ENCODE results near the gene SLIT1.
"Not testable (repeated sequence)": the region's sequence is repeated elsewhere in the genome, so short reads cannot be mapped to it uniquely, and the experiment has no call there.

The SLIT1 gene

DNA sequence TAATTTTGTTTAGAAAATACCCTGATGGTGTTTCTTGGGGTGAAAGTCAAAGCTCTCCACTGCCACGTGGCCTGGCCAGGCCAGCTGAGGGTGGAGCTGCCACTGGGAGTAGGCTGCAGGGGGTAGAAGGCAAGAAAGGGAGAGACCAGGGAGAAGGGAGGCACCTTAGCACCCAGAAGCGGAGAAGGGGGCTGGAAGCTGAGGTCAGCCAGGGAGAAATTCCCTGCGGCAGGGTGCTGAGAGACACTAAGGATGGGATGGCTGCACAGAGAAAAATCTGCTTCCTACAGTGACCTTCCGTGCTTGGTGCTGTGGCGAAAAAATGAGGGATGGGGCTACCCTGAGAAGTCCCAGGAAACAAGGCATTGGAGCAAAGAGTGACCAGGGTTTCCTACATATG, 143.7 kb downstream of the SLIT1 start:
- no peak for DNase-seq (ENCODE audit: low read depth)

DNA sequence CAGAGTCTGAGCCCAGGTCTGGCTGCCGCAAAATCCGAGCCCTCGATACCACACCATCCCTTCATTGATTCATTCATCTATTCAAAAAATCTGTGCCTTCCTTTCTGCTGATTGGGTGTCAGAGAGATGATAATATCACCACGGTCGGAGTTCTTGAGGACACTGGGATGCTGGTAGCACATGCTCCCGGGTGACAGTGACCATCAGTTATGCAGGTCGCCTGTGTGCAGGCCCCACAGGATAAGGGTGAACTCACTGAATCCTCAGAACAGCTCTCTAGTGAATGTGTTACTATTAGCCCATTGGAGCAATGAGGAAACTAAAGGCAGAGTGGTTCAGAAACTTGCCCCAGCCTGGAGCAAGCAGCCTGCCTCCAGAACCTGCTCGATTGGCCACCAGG, 145.1 kb downstream of the SLIT1 start:
- no peak for DNase-seq (ENCODE audit: low read depth)

DNA sequence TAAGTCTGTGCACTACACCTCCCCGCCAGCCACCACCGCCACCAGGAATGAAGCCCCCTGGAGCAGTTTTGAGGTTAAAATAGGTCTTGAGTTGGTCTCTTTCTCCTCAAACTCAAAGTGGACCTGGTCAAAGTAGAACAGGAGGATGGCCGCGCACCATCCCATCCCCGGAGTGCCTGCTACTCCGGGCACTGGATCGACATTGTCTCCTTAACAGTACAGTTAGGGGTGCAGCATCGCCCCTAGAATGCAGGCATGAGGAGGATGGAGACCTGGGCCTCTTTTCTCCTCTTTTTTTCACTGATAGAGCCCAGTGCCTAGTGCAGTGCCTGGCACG, 145.5 kb downstream of the SLIT1 start:
- DNase-seq (ENCODE audit: low read depth): no peak

DNA sequence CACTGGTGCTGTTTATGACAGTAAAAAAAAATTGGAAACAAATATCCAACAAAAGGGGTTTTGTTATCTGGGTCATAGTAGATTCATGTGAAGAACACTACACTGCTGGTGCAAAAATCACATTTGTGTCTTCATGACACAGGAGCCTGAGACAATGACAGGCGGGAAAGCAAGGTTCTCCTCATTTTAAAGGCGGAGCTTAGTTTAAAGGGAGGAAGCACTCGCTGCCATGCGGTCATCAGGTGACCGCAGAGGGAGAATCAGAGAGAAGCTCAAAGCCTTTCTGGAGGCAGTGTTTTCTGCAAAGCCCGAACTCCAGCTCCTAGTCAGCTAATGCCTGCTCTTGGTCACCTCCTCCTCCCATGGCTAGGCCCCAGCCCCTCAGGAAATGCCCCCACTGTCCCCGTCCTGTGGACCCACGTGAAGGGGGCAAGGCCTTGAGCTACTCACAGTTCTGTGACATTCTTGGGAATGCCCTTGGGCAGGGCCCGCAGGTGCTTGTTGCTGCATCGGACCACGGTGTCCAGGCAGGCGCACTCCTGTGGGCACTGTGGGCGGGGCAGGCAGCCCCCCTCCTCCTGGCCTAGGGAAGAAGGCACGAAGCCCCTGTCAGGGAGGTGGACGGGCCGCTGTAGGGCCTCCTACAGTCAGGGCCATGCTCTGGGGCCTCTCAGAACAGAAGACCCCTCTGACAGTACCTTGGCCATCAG, 146.1 kb downstream of the SLIT1 start:
- no peak for DNase-seq (ENCODE audit: low read depth)

DNA sequence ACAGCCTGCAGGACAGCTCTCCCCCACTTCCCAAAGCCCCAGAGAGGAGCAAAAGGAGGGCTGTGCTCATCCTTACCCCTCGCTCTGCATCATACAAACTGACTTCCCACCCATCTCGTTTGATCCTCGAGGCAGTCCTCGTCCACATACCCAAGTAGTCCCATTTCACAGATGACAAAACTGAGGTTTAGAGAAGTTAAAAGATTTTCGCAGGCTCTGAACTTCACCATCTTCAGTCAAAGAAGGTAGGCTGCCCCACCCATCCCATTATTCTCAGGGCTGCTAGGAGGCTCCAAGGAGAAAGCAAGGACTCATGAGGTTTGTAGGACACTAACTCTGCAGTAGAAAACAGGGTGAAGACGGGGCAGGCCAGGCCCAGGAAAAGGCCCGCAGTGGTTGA, 147.1 kb downstream of the SLIT1 start:
- no peak for DNase-seq (ENCODE audit: low read depth)

DNA sequence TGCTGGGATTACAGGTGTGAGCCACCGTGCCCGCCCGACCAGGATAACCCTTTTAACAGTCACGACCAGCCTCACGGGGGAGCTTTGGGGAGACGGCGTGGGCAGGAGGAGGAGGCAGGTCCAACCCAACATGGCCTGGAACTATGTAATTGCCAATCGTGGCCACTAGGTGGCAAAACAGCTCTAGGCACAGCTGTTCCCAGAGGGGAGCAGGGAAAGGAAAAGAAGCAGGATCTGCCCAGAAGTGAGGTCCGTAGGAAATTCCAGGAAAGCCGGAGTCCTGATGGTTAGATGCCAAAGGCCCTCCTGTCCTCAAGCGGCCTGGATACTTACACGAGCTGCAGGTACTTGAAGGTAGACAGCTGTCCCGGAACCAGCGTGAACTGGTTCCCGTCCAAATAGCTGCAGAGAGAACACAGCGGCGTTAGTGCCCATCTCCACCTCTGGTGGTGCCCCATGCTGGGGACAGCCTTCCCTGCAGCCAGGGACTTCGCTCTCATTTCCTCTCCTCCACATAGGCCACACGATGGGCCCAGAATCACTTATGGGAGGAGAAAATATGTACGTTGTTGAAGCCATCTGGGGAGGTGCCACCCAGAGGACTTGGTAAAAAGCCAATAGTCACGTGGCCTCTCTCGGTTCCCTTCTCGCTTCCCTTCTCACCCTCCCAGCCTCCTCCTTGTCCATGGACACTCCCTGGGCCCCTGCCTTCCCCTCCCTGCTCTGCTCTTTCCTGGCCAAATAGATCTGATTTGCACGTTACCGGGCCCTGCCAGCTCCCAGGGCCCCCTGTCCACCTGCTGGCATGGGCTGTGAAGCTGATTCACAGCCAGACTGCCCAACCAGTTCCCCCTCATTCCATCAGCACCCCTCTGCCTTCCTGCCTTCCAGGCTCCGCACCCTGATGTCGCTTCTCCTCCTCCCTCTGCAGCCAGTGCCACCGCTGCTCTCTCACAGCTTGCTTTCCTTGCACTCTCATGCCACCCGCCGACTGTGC, 148.1 kb downstream of the SLIT1 start:
- DNase-seq (ENCODE audit: low read depth): peak; percentile 52

DNA sequence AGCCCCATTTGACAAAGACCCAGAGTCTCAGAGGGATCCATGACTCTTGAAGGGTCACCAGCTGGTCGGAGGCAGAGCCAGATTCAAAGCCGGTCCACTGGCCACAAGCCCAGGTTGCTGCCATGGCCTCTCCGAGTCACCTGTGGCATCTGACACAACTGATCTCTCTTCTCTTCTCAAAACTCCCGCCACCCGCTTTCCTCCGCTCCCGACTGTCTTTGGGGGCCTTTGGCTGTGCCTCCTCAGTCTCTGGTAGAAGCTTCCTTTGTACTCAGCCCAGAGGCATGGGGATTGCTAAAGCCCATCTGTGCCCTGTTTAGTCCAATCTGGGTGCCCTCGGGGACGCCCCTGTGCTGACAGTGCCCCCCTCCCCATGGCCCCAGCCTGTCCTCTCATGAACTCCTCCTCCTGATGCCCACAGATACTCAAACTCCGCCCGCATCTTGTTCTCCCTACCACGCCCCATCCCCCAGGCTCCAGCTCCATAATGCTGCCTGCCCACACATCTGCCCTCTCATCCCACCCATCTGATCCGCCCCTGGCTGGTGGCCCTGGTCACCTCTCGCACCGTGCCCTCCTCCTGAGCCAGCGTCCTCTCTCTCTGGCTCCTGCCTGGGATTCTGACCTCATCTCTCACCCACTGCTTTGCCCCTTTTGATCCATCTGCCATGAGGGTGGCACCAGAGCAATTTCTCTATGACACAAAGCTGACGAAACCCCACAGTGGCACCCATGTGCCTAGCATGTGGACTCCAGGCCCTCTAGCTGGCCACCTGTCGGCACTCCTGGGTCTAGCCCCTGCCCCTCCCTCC, 150.6 kb downstream of the SLIT1 start:
- no peak for DNase-seq (ENCODE audit: low read depth)

DNA sequence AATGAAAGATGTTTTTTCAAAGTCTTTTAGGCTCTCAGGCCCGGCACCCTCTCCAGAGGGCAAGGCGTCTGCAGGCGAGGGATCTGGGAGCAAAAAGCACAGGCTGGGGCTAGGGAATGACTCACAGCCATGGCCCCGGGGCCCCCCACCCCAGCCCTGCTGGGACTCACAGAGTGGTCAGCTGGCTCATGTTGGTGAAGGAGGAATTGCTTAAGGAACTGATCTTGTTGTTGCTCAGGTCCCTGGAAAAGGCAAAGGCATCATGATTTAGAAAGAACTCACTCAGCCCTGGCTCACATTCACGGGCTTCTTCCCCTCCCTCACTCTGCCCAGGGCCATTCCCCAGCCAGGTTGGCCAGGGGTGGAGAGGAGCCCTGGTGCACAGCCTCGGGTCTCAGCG, 151.5 kb downstream of the SLIT1 start:
- no peak for DNase-seq (ENCODE audit: low read depth)

DNA sequence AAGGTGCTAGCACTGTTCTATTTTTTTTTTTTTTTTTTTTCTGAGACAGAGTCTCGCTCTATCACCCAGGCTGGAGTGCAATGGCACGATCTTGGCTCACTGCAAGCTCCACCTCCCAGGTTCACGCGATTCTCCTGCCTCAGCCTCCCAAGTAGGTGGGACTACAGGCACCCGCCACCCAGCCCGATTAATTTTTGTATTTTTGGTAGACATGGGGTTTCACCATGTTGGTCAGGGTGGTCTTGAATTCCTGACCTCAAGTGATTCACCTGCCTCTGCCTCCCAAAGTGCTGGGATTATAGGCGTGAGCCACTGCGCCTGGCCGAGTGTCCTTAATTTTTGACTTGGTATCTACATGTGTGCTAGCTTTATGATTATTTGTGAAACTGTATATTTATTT, 151.9 kb downstream of the SLIT1 start:
- not testable (repeated sequence) for DNase-seq (ENCODE audit: low read depth)

DNA sequence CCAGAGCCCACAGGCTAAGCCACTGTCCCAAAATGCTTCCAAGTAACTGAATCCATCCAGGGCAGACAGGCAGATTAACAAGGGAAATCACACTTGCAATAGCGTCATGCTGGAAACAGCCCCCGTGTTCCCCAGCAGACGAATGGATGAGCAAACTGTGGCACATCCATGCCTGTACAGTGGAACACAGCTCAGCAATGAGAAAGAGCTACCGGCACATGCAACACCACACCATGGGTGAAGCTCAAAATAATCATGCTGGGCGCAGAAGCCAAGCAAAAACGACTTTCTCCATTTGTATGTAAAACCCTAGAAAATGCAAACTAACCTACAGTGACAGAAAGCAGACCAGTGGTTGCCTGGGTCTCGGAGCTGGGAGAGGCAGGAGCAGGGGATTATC, 153.1 kb downstream of the SLIT1 start:
- DNase-seq (ENCODE audit: low read depth): no peak

DNA sequence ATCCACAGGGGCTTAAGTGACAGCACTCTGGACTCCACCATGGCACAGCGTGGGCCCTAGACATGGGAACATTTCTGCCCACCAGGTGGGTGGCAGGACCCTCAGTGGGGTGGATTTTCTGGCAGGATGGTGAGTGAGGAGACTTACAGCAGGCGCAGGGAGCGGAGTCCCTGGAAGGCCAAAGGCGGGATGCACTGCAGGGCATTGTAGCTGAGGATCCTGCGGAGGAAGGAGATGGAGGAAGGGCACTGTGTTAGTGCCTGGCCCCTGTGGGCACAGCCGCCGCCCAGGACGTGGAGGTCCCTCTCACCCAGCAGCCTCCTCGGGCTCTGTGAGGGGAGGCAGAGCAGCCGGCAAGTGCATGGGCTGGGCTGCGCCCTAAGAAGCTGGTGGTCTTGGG, 154.3 kb downstream of the SLIT1 start:
- DNase-seq (ENCODE audit: low read depth): no peak

DNA sequence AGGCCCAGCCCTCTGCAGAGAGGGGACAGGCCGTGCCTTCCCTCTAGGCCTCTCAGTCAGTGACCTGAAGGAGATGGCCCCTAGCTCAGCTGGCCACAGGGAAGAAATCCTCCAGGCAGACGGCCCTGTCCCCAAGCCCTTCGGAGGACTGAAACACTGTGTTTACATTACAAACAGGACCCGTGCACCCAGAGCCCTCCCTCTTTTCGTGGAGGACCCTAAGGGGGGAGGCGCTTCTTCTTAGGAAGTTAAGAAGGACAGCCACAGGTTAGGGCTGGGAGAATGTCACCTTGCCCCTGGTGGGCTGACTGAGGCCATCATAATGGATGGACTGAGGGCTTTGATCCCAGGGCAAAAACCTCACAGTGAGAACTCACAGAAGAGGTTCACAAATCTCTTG, 154.9 kb downstream of the SLIT1 start:
- no peak for DNase-seq (ENCODE audit: low read depth)

DNA sequence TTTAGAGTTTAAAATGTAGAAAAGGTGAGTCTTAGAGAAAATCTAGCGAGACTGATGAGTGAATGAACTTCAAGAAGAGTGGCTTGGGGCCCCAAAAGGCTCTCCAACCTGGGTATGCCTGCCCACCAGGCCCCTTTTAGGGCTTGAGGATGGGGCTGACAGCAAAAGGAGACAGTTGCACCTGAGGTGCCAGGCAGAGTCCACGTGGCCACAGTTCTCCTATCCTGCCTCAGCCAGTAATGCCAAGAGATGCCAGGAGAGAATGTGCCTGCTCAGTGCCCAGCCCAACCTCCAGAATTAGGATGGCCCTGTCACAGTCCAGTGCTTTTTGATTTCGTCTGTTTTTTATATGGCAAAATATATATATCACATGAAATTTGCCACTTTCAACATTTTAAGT, 156.5 kb downstream of the SLIT1 start:
- DNase-seq (ENCODE audit: low read depth): no peak

DNA sequence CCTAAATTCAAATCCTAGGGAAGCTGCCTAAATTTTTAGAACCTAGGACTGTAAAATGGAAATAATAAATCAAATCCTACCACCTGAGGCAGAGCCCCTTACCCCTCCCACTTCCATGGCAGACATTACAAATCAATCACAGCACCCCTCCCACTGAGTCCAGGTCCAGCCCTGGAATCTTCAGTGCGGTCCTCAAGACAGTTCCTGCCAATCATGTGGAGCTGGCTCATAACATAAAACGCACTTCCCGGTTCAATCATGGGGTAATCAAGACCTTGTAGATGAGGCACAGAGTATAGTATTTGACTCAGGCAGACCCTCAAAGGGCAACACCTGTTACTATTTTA, 157.0 kb downstream of the SLIT1 start:
- no peak for DNase-seq (ENCODE audit: low read depth)

DNA sequence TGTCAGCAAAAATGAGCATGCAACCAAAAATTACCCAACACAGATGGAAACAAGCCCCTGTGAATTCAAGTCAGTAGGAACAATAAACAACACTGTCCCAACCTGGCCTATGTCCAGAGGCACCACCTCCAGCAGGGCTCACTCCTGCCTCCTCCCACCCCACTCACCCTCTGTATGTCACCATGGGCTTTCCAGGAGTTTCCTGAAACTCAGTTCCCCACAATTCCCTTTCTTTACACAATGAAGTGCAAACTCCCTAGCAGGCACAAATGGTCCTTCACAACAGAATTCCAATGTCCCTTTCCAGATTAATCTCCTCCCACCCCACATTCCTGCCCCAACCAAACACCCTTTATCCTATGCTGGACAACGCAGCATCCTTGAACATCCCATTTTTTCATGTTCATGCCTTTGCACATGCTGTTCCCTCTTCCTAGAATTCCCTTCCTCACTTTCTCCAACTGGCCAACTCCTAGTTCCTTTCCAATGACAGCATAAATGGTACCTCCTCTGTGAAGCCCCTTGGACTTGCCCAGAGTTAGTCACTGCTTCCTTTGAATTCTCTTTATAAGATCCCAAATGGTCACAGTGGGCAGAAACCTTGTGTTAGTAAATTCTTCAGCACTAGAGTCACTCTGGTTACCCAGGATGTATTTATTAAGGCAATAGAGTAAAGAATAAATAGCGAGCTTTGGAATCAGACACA, 157.5 kb downstream of the SLIT1 start:
- DNase-seq (ENCODE audit: low read depth): no peak

DNA sequence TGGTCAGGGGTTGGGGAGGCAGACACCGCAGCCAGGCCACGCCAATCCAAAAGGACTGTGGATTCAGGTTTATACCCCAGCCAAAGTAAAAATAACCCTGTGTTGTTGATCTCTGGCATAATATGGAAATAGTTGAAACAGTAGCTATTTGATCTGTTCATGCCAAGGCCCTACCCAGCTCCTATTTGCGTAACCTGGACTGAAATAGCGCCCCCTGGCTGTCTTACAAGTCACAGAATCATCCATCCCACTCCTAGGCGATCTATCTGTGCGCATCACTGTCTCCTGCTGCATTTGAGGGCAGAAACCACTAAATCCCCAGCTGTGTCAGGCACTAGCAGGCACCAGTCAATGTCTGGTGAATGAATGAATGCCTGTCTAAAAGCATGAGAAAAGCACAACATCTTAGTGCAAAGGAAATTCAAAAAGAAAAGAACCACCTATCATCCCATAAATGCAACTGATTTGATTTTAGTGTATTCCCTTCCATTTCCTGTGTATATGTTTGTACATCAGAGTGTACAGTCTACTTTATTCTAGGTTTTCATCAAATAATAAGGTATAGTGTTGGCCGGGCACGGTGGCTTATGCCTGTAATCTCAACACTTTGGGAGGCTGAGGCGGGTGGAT, 160.0 kb downstream of the SLIT1 start:
- DNase-seq (ENCODE audit: low read depth): peak; percentile 45

DNA sequence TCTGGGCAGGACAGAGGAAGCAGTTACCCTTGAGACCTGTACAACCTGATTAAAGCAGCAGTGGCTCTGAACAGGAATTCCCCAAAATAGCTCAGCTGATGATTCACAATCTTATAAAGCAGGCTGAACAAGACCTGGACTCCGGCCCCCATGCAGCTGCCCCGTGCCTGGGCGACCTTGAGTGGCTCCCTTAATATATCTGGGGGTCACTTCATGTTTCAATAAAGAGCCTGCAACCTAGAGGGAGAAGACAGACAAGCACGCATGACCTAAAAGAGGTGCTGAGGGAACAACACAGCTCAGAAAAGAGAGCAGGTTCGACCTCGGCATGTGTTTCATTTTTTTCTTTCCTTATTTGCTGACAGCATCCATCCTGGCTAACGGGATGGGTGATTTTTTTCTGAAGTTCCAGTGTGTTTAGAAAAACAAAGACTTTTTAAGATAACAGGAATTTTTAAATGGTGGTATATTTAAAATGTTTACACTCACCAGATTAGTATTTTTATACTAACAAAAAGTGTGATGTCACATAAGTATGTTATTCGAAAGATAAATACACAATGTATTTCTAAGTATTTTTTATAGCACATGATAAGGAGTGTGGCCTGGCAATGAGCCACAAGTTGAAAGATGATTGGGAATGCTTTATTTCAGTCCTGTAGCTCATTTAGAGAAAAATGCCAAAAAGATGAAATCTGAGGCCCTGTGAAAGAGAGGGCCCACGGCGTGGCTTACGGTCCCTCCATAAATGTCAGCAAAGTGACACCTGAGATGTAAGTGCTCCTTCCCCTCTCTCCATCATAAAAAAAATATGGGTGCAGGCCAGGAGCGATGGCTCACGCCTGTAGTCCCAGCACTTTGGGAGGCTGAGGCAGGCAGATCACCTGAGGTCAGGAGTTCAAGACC, 161.3 kb downstream of the SLIT1 start:
- DNase-seq (ENCODE audit: low read depth): no peak

DNA sequence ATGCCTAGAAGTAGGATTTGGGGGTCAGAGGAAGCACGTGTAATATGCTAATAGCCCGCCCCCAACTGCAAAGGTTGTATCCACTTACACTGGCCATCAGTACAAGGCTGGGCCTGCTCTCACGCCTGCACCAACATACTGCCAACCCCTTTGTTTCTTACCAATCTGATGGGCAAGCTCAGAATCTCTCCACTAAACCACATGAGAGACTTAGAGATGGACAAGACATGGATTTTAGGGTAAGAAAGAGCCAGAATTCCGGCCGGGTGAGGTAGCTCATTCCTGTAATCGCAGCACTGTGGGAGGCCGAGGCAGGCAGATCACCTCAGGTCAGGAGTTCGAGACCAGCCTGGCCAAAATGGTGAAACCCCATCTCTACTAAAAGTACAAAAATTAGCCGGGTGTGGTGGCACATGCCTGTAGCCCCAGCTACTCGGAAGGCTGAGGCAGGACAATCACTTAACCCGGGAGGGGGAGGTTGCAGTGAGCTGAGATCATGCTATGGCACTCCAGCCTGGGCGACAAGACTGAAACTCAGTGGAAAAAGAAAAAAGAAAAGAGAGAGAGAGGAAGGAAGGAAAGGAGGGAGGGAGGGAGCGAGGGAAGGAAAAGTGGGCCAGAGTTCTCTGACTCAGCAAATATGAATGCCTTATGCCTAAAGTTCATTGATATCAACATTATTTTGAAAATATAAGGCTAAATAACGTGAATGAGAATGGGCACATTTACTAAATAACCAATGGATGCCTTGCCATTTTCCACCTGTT, 162.2 kb downstream of the SLIT1 start:
- no peak for DNase-seq (ENCODE audit: low read depth)

DNA sequence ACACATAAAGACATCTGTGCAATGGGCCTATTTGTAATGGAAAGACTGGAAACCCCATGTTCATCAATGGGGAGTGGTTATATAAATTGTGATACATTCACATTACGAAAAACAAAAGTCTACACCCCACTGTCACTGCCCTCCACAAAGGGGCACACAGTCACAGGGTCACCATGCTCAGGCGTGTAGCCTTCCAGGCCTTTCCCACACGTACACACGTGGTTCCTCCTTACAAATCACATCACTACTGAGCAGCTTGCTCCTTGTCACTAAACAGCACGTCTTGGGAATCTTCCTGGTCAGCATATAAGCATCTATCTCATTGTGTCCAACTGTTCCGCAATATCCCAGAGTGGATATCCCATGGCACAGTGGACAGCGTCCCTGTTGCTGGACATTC, 163.1 kb downstream of the SLIT1 start:
- DNase-seq (ENCODE audit: low read depth): no peak
